Dermis blood vessel endothelial cell (primary cell): ENCODE results near the gene ZNF467. TPM values are rescaled to one million over a fixed set of nuclear protein-coding genes. Genes with fewer than 3 reads are reported as not detected.

Experiments
- total RNA-seq: library from RNA; depleted of rRNA; stranded (reverse); fragments of >200 nt; gene quantifications from 2 replicates; pipeline ENCODE4 v1.2.3, GENCODE V29; 2014

ZNF467 gene
- total RNA-seq, 1 donor from 2014 or later, result 4.8 TPM

Other genes starting within 250 kb of the ZNF467 start
- 10.0 and 12.1 TPM in 2 replicates for gene ZNF862, start 64.8 kb upstream of the ZNF467 start, total RNA-seq
- gene ATP6V0E2, start 100.4 kb upstream of the ZNF467 start, total RNA-seq, result 12.1 and 31.3 TPM in 2 replicates